Activated CD4-positive, alpha-beta memory T cell treated with anti-CD3 and anti-CD28 coated beads, Interleukin-2, amount 10 ng/mL, durations not matched to agents 7 days and 5 days (primary cell): ENCODE measurements around the gene ARID1B. TPM values are rescaled to one million over a fixed set of nuclear protein-coding genes. Genes with fewer than 3 reads are reported as not detected.

Experiments
- CTCF ChIA-PET: fragments of 350-600 bp; sonication (Branson Sonifier 250); formaldehyde crosslinking; loops from one replicate; lab custom pipeline; 2021; ENCODE audit warnings: antibody characterized with exemption, inconsistent platforms; lab: Charles Lee
- POLR2A ChIA-PET: fragments of 350-600 bp; sonication (Branson Sonifier 250); formaldehyde crosslinking; loops from one replicate; lab custom pipeline; 2021; ENCODE audit warnings: antibody characterized with exemption; lab: Charles Lee
- DNase-seq: peaks from one replicate; pipeline ENCODE4 v3.0.0-alpha.2; 2020
- H3K27ac Mint-ChIP-seq: one replicate; pipeline ENCODE4 v1.8.0; 2021; ENCODE audit warnings: mild to moderate bottlenecking, mixed read lengths
- H3K27me3 Mint-ChIP-seq: one replicate; pipeline ENCODE4 v1.8.0; 2021; ENCODE audit warnings: mixed read lengths
- H3K36me3 Mint-ChIP-seq: one replicate; pipeline ENCODE4 v1.8.0; 2021; ENCODE audit warnings: low read depth, mixed read lengths
- H3K4me1 Mint-ChIP-seq: one replicate; pipeline ENCODE4 v1.8.0; 2021; ENCODE audit warnings: mixed read lengths
- H3K4me3 Mint-ChIP-seq: one replicate; pipeline ENCODE4 v1.8.0; 2021; ENCODE audit warnings: mild to moderate bottlenecking, mixed read lengths
- H3K9me3 Mint-ChIP-seq: one replicate; pipeline ENCODE4 v1.8.0; 2021; ENCODE audit warnings: mixed read lengths
- total RNA-seq, 2 experiments: library from RNA; stranded (reverse); gene quantifications; one replicate each; pipeline ENCODE4 v1.2.3, GENCODE V29; 2021

ARID1B gene
- total RNA-seq, 2 experiments from 2014 or later: 63.4 to 65.5 TPM

DNA sequence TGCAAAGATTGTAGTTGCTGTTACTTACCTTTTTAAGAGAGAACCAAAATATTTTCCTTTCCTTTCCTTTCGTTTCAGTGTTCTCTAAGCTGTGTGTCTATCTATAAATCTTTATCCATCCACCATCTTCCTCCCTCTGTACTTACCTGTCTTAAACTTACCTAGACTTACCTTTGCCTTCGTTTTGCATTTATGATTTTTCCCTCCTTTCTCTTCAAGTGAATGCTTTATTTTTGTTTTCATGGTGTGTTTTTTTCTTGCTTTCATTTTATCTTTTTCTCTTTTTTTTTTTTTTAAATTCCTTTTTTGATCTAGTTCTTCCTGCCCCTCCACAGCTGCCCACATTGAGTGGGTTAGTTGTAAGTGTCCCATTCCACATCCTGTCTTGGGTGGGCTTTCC, 26.2 kb downstream of the ARID1B start:
- Mint-ChIP-seq H3K27me3 (no peaks in the 10 kb centered on the region), H3K4me3 (no peak overlapping the region), H3K9me3 (no peaks in the 10 kb centered on the region), H3K36me3 (peaks cover 2% of the 10 kb centered on the region), H3K4me1 (peaks cover 22% of the 10 kb centered on the region), H3K27ac (no peak overlapping the region)
- no peak for DNase-seq
- ChIA-PET CTCF (no interaction called here), POLR2A (interaction anchor here (1.2 kb wide), 1 partner anchor 218 kb away, joined by 3 read pairs; no protein-coding TSS in a partner anchor)

DNA sequence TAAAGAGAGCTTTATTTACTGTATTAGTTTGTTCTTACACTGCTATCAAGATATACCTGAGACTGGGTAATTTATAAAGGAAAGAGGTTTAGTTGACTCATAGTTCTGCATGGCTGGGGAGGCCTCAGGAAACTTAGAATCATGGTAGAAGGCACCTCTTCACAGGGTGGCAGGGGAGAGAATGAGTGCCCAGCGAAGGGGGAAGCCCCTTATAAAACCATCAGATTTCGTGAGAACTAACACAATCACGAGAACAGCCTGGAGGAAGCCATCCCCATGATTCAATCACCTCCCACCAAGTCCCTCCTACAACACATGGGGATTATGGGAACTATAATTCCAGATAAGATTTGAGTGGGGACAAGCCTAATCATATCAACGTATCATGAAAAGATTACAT, 27.2 kb downstream of the ARID1B start:
- CTCF ChIA-PET: interaction anchor here (0.6 kb wide), 1 partner anchor 8 kb away, joined by 3 read pairs; no protein-coding TSS in a partner anchor
- H3K4me3 Mint-ChIP-seq: no peak overlapping the region
- no peaks in the 10 kb centered on the region for H3K9me3 Mint-ChIP-seq
- no peaks in the 10 kb centered on the region for H3K27me3 Mint-ChIP-seq
- H3K36me3 Mint-ChIP-seq: peaks cover 2% of the 10 kb centered on the region
- POLR2A ChIA-PET: no interaction called here
- peaks cover 25% of the 10 kb centered on the region for H3K4me1 Mint-ChIP-seq
- H3K27ac Mint-ChIP-seq: no peak overlapping the region
- no peak for DNase-seq

- ChIA-PET CTCF (no interaction called here), POLR2A (interaction anchor here (1.4 kb wide), 1 partner anchor 10 kb away, joined by 4 read pairs; no protein-coding TSS in a partner anchor)
These were observed 29.0 kb downstream of the ARID1B start for GRCh38 chr6:156806155-156806554.

GRCh38 chr6:156807028-156807427, 29.9 kb downstream of the ARID1B start:
- Mint-ChIP-seq H3K27ac (no peak overlapping the region), H3K4me1 (peaks cover 33% of the 10 kb centered on the region), H3K36me3 (peaks cover 6% of the 10 kb centered on the region), H3K4me3 (no peak overlapping the region), H3K27me3 (no peaks in the 10 kb centered on the region), H3K9me3 (no peaks in the 10 kb centered on the region)
- no peak for DNase-seq
- ChIA-PET POLR2A (interaction anchor here (1.4 kb wide), 1 partner anchor 11 kb away, joined by 4 read pairs; no protein-coding TSS in a partner anchor), CTCF (interaction anchor here (1.0 kb wide), 1 partner anchor 27 kb away, joined by 3 read pairs; no protein-coding TSS in a partner anchor)

More at GRCh38 chr6:156806155-156806554, 29.0 kb downstream of the ARID1B start:
- DNase-seq: no peak
- peaks cover 6% of the 10 kb centered on the region for H3K36me3 Mint-ChIP-seq
- no peak overlapping the region for H3K27ac Mint-ChIP-seq
- no peaks in the 10 kb centered on the region for H3K27me3 Mint-ChIP-seq
- no peaks in the 10 kb centered on the region for H3K9me3 Mint-ChIP-seq
- H3K4me3 Mint-ChIP-seq: no peak overlapping the region
- peaks cover 33% of the 10 kb centered on the region for H3K4me1 Mint-ChIP-seq

DNA sequence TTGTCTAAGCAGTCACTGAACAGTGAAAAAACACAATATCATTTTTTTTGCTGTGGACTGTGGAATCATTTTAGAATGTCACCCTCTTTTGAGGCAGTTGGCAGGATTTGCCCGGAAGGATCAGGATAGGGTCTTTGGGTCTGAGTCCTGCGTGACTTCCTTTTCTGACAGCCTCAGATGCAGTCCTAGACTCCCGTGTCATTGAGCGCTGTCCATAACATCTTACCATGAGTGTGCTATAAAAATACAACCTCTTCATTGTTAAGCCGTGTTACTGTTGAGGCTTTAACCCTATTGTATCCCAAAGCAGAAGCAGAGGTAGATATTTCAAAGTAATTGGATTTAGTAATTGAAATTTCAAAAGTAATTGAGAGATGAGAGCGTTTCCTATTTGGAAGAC, 30.6 kb downstream of the ARID1B start:
- ChIA-PET CTCF (no interaction called here), POLR2A (interaction anchor here (1.4 kb wide), 1 partner anchor 12 kb away, joined by 4 read pairs; no protein-coding TSS in a partner anchor)
- peaks cover 33% of the 10 kb centered on the region for H3K4me1 Mint-ChIP-seq
- no peak overlapping the region for H3K4me3 Mint-ChIP-seq
- H3K27me3 Mint-ChIP-seq: no peaks in the 10 kb centered on the region
- H3K36me3 Mint-ChIP-seq: peaks cover 6% of the 10 kb centered on the region
- H3K27ac Mint-ChIP-seq: no peak overlapping the region
- no peaks in the 10 kb centered on the region for H3K9me3 Mint-ChIP-seq
- no peak for DNase-seq

GRCh38 chr6:156808287-156808686, 31.1 kb downstream of the ARID1B start:
- ChIA-PET POLR2A (interaction anchor here (1.2 kb wide), 1 partner anchor 28 kb away, joined by 3 read pairs; no protein-coding TSS in a partner anchor), CTCF (no interaction called here)
- no peak overlapping the region for H3K4me3 Mint-ChIP-seq
- no peaks in the 10 kb centered on the region for H3K9me3 Mint-ChIP-seq
- no peak for DNase-seq
- H3K27ac Mint-ChIP-seq: no peak overlapping the region
- peaks cover 30% of the 10 kb centered on the region for H3K4me1 Mint-ChIP-seq
- peaks cover 5% of the 10 kb centered on the region for H3K36me3 Mint-ChIP-seq
- H3K27me3 Mint-ChIP-seq: no peaks in the 10 kb centered on the region

DNA sequence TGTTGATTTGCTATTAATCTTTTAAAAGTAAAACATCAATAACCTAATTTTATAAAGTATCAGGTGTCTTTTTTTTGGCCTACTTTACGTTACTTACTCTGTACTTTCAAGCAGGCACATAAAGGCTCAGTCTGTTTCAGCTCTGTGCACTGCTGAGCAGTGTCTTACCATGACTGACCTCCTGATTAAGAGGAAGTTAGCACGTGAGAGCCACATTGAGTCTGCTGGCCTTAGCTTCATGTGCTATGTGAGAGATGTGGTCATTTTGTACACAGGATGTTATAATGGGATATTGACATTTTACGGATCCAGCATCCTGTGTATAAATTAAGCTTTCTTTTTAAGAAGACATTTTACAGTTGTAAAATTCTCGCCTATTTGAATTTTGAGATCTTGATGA, 31.9 kb downstream of the ARID1B start:
- DNase-seq: no peak
- Mint-ChIP-seq H3K27ac (no peak overlapping the region), H3K9me3 (no peaks in the 10 kb centered on the region), H3K36me3 (peaks cover 3% of the 10 kb centered on the region), H3K4me3 (no peak overlapping the region), H3K27me3 (no peaks in the 10 kb centered on the region), H3K4me1 (peaks cover 23% of the 10 kb centered on the region)
- CTCF ChIA-PET: interaction anchor here (1.0 kb wide), 1 partner anchor 12 kb away, joined by 3 read pairs; no protein-coding TSS in a partner anchor
- POLR2A ChIA-PET: interaction anchor here (0.7 to 1.2 kb wide), 2 partner anchors 28 to 29 kb away, joined by 3 read pairs; no protein-coding TSS in a partner anchor

DNA sequence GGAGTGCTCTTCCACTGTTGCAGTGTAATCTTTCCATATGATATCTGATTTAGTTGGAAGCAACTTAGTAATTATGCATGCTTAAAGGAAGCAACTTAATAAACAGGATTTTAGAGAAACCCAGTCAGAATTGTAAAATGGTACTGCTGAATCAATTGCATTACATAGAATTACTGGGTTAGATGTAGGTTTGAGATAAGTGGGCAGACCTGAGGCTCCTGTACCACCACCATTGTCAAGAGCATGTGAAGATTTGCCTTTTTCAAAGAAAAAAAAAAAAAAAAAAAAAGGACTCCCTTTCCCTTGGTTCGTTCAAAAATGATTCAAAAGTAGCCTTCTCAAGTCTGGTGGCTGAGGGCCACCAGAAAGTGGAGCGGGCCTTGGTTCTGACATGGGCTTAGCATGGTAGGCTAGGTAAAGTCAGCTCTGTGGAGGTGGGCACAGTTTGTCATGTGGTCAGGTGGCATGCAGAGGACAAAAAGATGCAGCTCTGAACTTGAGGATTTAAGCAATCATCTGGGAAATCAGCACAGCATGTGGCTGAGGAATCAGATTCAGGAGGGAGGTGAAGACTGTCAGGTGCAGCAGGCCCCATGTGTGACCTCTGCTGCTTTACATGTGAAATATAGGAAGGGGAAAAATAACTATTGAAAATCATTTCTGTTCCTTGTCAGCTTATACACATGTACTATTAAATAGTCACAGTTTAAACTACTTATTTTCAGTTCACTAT, 32.4 kb downstream of the ARID1B start:
- POLR2A ChIA-PET: interaction anchor here (0.7 to 1.2 kb wide), 2 partner anchors 29 to 30 kb away, joined by 3 read pairs; no protein-coding TSS in a partner anchor
- Mint-ChIP-seq H3K27me3 (no peaks in the 10 kb centered on the region), H3K4me1 (peaks cover 19% of the 10 kb centered on the region), H3K36me3 (peaks cover 3% of the 10 kb centered on the region), H3K4me3 (no peak overlapping the region), H3K27ac (no peak overlapping the region), H3K9me3 (no peaks in the 10 kb centered on the region)
- CTCF ChIA-PET: interaction anchor here (1.0 kb wide), 1 partner anchor 13 kb away, joined by 3 read pairs; no protein-coding TSS in a partner anchor
- DNase-seq: no peak

GRCh38 chr6:156814036-156814581, 36.9 kb downstream of the ARID1B start:
- Mint-ChIP-seq H3K4me3 (no peak overlapping the region), H3K4me1 (peaks cover 13% of the 10 kb centered on the region), H3K27ac (no peak overlapping the region), H3K36me3 (peaks cover 3% of the 10 kb centered on the region), H3K27me3 (no peaks in the 10 kb centered on the region), H3K9me3 (no peaks in the 10 kb centered on the region)
- DNase-seq: no peak
- ChIA-PET POLR2A (no interaction called here), CTCF (no interaction called here)

DNA sequence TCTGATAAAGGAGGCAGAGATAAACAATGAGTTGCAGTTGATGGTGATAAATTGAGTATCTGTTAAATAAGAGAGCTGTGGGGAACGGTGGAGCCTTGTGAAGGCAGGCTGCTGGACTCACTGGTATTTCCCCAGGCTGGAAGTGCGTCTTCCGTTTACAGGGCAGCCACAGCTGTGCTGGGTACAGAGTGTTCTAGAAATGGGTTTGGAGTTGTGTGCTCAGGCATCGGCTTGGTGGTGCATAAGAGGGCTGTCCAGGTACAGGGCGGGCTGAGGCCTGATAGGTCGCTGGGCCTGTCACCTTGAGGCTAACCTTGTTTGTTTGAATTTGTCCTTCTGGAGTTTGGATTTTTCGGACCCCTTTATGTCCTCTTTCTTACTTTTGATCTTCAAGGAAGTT, 39.3 kb downstream of the ARID1B start:
- ChIA-PET CTCF (no interaction called here), POLR2A (no interaction called here)
- no peak overlapping the region for H3K27ac Mint-ChIP-seq

GRCh38 chr6:156820089-156820798, 43.1 kb downstream of the ARID1B start:
- Mint-ChIP-seq H3K9me3 (no peaks in the 10 kb centered on the region), H3K36me3 (no peaks in the 10 kb centered on the region), H3K27ac (no peak overlapping the region), H3K27me3 (no peaks in the 10 kb centered on the region), H3K4me3 (no peak overlapping the region), H3K4me1 (peaks cover 15% of the 10 kb centered on the region)
- no peak for DNase-seq
- POLR2A ChIA-PET: interaction anchor here (1.1 kb wide), 1 partner anchor 35 kb away, joined by 3 read pairs; no protein-coding TSS in a partner anchor
- CTCF ChIA-PET: no interaction called here

More for the DNA sequence above, 39.3 kb downstream of the ARID1B start:
- Mint-ChIP-seq H3K4me3 (no peak overlapping the region), H3K27me3 (no peaks in the 10 kb centered on the region), H3K9me3 (no peaks in the 10 kb centered on the region), H3K36me3 (no peaks in the 10 kb centered on the region), H3K4me1 (peaks cover 6% of the 10 kb centered on the region)
- no peak for DNase-seq

GRCh38 chr6:156821707-156822106, 44.5 kb downstream of the ARID1B start:
- no peak overlapping the region for H3K4me3 Mint-ChIP-seq
- H3K27me3 Mint-ChIP-seq: no peaks in the 10 kb centered on the region
- no peak overlapping the region for H3K27ac Mint-ChIP-seq
- CTCF ChIA-PET: no interaction called here
- no peaks in the 10 kb centered on the region for H3K9me3 Mint-ChIP-seq
- H3K36me3 Mint-ChIP-seq: no peaks in the 10 kb centered on the region
- POLR2A ChIA-PET: no interaction called here
- H3K4me1 Mint-ChIP-seq: peaks cover 23% of the 10 kb centered on the region
- no peak for DNase-seq
